ENCODE measurements around the gene RALGPS2. TPM values are rescaled to one million over a fixed set of nuclear protein-coding genes. Genes with fewer than 3 reads are reported as not detected.

The RALGPS2 gene
- total RNA-seq, 4 donors from 2014 or later, result 4.3 to 30.8 (median 16.8) TPM

DNA sequence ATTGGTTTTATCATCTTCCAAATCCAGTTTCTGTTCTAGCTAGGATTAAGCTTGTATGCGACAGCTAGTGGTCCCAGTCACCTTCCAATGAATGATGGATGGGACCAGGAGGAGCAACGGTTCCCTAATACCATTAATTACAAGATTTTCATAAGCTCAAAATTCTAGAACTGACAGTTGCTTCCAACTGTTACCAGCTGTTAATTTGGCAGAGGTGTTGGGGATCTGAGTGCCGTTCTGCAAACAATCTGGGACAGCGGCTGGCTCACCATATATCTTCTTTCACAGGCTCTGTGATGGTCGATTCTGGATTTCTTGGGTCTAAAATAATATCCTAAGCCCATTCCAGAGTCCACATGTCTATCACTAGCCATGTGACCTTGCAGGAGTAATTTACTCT, 34.5 kb upstream of the RALGPS2 start:
- H3K27ac ChIP-seq, result no peak overlapping the region
- H3K36me3 ChIP-seq, result no peaks in the 10 kb centered on the region
- no peak overlapping the region for H3K4me3 ChIP-seq
- TF ChIP-seq, protein P1, sequence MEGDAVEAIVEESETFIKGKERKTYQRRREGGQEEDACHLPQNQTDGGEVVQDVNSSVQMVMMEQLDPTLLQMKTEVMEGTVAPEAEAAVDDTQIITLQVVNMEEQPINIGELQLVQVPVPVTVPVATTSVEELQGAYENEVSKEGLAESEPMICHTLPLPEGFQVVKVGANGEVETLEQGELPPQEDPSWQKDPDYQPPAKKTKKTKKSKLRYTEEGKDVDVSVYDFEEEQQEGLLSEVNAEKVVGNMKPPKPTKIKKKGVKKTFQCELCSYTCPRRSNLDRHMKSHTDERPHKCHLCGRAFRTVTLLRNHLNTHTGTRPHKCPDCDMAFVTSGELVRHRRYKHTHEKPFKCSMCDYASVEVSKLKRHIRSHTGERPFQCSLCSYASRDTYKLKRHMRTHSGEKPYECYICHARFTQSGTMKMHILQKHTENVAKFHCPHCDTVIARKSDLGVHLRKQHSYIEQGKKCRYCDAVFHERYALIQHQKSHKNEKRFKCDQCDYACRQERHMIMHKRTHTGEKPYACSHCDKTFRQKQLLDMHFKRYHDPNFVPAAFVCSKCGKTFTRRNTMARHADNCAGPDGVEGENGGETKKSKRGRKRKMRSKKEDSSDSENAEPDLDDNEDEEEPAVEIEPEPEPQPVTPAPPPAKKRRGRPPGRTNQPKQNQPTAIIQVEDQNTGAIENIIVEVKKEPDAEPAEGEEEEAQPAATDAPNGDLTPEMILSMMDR (IDR thresholded peaks at IDR 0.05), result no peak
- WGBS, 2 donors, result 68 to 89% methylated on average over 5 of the region's 5 CpGs
- H3K4me1 ChIP-seq, result no peaks in the 10 kb centered on the region
- DNase-seq (ENCODE audit: low spot score in 2 of 2), result no peak
- H3K27me3 ChIP-seq, result no peaks in the 10 kb centered on the region
- H3K9me3 ChIP-seq, result no peaks in the 10 kb centered on the region

DNA sequence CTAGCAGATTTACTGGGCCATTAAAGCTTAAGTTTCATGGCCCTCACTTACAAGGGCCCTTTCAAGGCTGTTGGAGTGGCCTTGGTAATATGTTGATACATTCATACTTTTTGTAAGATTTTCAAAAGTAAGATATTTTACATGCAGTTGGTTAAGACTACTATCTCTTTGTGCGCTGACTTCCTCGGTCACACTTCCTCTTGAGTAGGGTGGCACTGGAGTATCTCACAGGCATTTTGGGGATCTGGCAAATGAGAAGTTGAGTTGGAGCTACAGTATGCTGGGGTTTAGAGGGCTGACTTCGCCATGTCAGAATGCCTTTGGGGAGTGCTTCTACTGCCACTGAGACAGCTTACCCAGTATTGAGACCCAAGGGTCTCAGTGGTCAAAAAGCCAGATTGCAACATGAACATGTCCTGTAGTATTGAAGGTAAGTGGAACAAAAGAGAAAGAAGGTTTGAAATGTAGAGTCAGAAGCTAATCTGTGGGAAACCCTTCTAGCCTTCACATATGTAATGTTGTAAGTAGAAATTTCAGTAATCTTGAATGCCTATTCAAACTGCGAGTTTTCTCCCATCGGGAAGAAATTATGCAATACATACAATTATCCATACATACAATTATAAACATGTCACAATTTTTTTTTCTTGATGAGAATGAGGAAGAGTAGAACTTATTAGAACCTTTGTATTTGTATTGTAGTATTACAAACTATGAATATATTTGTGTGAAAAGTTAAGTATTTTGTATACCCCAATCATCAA, 32.3 kb upstream of the RALGPS2 start:
- TF ChIP-seq EP300 (IDR thresholded peaks at IDR 0.05) (no peak), POLR2A (IDR thresholded peaks at IDR 0.05) (no peak)
- TF ChIP-seq, protein P1 (IDR thresholded peaks at IDR 0.05), result no peak
- Histone ChIP-seq H3K9me3 (no peaks in the 10 kb centered on the region), H3K4me3 (no peak overlapping the region)

DNA sequence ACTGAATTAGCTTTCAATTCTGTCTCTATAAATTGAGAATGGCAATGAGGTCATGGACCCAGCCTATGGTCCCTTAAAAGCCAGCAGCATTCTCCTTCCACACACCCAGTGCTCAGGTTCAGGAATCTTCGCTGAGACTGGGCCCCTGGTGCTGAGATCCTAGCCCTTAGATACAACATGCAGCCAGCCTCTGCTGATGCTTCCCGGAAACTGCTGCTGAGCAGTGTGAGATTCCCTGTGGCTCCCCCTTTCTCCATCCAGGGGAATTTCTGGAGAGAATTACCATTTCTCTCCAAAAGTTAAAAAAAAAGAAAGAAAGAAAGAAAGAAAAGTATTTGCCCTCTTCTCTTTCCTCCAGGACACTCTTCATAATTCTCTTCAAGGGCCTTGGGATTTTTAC, 31.7 kb upstream of the RALGPS2 start:
- Histone ChIP-seq H3K36me3 (no peaks in the 10 kb centered on the region), H3K9me3 (no peaks in the 10 kb centered on the region), H3K27ac (no peak overlapping the region), H3K27me3 (no peaks in the 10 kb centered on the region), H3K4me3 (no peak overlapping the region), H3K4me1 (no peaks in the 10 kb centered on the region)
- 17 to 90% methylated on average over 2 of the region's 2 CpGs for WGBS, 2 donors
- no peak for DNase-seq (ENCODE audit: low spot score in 2 of 2)
- TF ChIP-seq POLR2A (IDR thresholded peaks at IDR 0.05), result no peak
- TF ChIP-seq EP300 (IDR thresholded peaks at IDR 0.05), result no peak
- TF ChIP-seq, protein P1 (IDR thresholded peaks at IDR 0.05), result peak in 1 of 5 experiments; percentile 21

More for the DNA sequence above, 32.3 kb upstream of the RALGPS2 start:
- WGBS, 2 donors, result 87 to 90% methylated on average over 5 of the region's 5 CpGs
- Histone ChIP-seq H3K27me3 (no peaks in the 10 kb centered on the region), H3K36me3 (no peaks in the 10 kb centered on the region), H3K27ac (no peak overlapping the region), H3K4me1 (no peaks in the 10 kb centered on the region)
- DNase-seq (ENCODE audit: low spot score in 2 of 2), result no peak

DNA sequence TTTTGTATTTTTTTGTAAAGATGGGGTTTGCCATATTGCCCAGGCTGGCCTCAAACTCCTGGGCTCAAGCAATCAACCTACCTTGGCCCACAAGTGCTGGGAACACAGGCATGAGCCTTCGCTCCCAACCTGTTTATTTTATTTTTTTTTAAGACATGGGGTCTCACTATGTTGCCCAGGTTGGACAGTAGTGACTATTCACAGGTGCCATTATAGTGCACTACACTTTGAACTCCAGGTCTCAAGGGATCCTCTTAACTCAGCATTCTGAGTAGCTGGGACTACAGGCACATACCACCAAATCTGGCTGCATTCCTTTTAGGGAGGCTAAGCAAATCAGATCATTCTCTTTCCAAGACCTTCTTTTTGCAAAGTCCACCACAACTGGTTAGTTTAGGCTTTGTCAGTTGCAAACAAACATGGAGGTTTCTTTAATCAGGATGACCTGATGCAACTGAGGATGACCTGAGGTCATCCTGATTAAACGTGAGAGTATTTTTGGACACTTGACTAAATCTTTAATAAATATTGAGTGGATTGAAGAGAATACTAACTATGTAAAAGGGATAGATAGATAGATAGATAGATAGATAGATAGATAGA, 30.0 kb upstream of the RALGPS2 start:
- 81 to 82% methylated on average over 2 of the region's 2 CpGs for WGBS, 2 donors
- Histone ChIP-seq H3K27me3 (no peaks in the 10 kb centered on the region), H3K4me1 (no peaks in the 10 kb centered on the region), H3K4me3 (no peak overlapping the region), H3K9me3 (no peaks in the 10 kb centered on the region), H3K36me3 (no peaks in the 10 kb centered on the region), H3K27ac (no peak overlapping the region)
- TF ChIP-seq, protein P1 (IDR thresholded peaks at IDR 0.05), result no peak
- TF ChIP-seq POLR2A (IDR thresholded peaks at IDR 0.05) (no peak), EP300 (IDR thresholded peaks at IDR 0.05) (no peak)
- DNase-seq (ENCODE audit: low spot score in 2 of 2), result no peak

DNA sequence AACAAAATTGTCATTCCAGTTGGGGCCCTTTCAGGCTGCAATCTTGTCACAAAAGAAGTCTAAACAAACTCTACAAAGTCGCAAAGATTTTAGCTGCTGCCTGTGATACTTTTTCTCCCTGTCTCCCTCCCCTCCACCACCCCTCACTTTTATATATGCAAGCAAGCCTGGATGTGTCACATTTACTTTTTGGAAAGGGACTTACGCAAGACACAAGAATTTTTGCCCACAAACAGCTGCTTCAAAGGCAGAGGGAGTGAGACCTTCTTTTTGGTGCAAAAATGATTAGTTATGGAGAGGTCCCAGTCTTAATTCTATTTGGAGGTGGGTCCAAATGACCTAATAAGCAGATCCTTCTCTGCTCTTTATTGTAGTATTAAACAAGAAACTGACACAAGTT, 22.9 kb upstream of the RALGPS2 start:
- H3K4me1 ChIP-seq, result peaks cover 0 to 6% (median 0%) of the 10 kb centered on the region in 4 donors
- no peak for DNase-seq (ENCODE audit: low spot score in 2 of 2)
- WGBS, 2 donors, result 74 to 75% methylated on average over 2 of the region's 2 CpGs
- no peak overlapping the region for H3K27ac ChIP-seq
- TF ChIP-seq POLR2A (IDR thresholded peaks at IDR 0.05), result no peak
- no peak for TF ChIP-seq EP300 (IDR thresholded peaks at IDR 0.05)
- TF ChIP-seq, protein P1 (IDR thresholded peaks at IDR 0.05), result no peak
- H3K4me3 ChIP-seq, result no peak overlapping the region
- H3K9me3 ChIP-seq, result no peaks in the 10 kb centered on the region
- H3K27me3 ChIP-seq, result no peaks in the 10 kb centered on the region
- no peaks in the 10 kb centered on the region for H3K36me3 ChIP-seq

Data from tibial nerve (tissue), 4 donors.